ENCODE results near the gene PTTG2. TPM values are rescaled to one million over a fixed set of nuclear protein-coding genes. Genes with fewer than 3 reads are reported as not detected.

PTTG2 gene
- total RNA-seq, 2 donors from 2014 or later: not detected

- peaks cover 50% of the 10 kb centered on the region for H3K4me1 Mint-ChIP-seq
- H3K27me3 Mint-ChIP-seq (ENCODE audit: insufficient read depth): no peaks in the 10 kb centered on the region
- no peak overlapping the region for H3K4me3 Mint-ChIP-seq
These were observed 28.5 kb downstream of the PTTG2 start for GRCh38 chr4:37988670-37989069.

GRCh38 chr4:37989398-37990260 lies 29.4 kb downstream of the PTTG2 start:
- Mint-ChIP-seq H3K27ac (peak overlapping the region; percentile 89), H3K27me3 (ENCODE audit: insufficient read depth) (no peaks in the 10 kb centered on the region), H3K9me3 (no peaks in the 10 kb centered on the region), H3K4me1 (peaks cover 56% of the 10 kb centered on the region), H3K4me3 (no peak overlapping the region), H3K36me3 (ENCODE audit: low read depth) (peaks cover 7% of the 10 kb centered on the region)
- Histone ChIP-seq H3K4me1 (ENCODE audit: control insufficient read depth, insufficient read depth, low read length) (peaks cover 20% of the 10 kb centered on the region), H3K9ac (ENCODE audit: extremely low read depth, low read length, poor library complexity, severe bottlenecking) (no peak overlapping the region), H3K27me3 (ENCODE audit: control insufficient read depth, insufficient read depth, low read length, poor library complexity, severe bottlenecking) (no peaks in the 10 kb centered on the region), H3K36me3 (ENCODE audit: control insufficient read depth, insufficient read depth, low read length) (no peaks in the 10 kb centered on the region), H3K27ac (ENCODE audit: low read depth, low read length) (no peak overlapping the region), H3K9me3 (ENCODE audit: control insufficient read depth, low read length) (no peaks in the 10 kb centered on the region), H3K4me3 (ENCODE audit: low read length) (no peak overlapping the region)
- WGBS, 2 experiments (ENCODE audit: insufficient coverage in 1 of 2, insufficient read length in 1 of 2): 83 to 87% methylated on average over 6 to 8 of the region's 8 CpGs
- TF ChIP-seq CTCF (conservative IDR thresholded peaks at IDR 0.05): no peak
- no peak for DNase-seq

More at GRCh38 chr4:37988670-37989069, 28.5 kb downstream of the PTTG2 start:
- Histone ChIP-seq H3K4me3 (ENCODE audit: low read length) (no peak overlapping the region), H3K4me1 (ENCODE audit: control insufficient read depth, insufficient read depth, low read length) (peaks cover 18% of the 10 kb centered on the region), H3K27me3 (ENCODE audit: control insufficient read depth, insufficient read depth, low read length, poor library complexity, severe bottlenecking) (no peaks in the 10 kb centered on the region), H3K9me3 (ENCODE audit: control insufficient read depth, low read length) (no peaks in the 10 kb centered on the region), H3K36me3 (ENCODE audit: control insufficient read depth, insufficient read depth, low read length) (peaks cover 3% of the 10 kb centered on the region), H3K9ac (ENCODE audit: extremely low read depth, low read length, poor library complexity, severe bottlenecking) (no peak overlapping the region), H3K27ac (ENCODE audit: low read depth, low read length) (no peak overlapping the region)
- DNase-seq: peak; percentile 79
- TF ChIP-seq CTCF (conservative IDR thresholded peaks at IDR 0.05): no peak
- 71 to 81% methylated on average over 5 of the region's 5 CpGs for WGBS, 2 experiments (ENCODE audit: insufficient coverage in 1 of 2, insufficient read length in 1 of 2)
- no peaks in the 10 kb centered on the region for H3K9me3 Mint-ChIP-seq
- H3K36me3 Mint-ChIP-seq (ENCODE audit: low read depth): peaks cover 5% of the 10 kb centered on the region
- peak overlapping the region; percentile 89 for H3K27ac Mint-ChIP-seq

GRCh38 chr4:37990731-37991245 lies 30.6 kb downstream of the PTTG2 start:
- no peaks in the 10 kb centered on the region for H3K27me3 Mint-ChIP-seq (ENCODE audit: insufficient read depth)
- no peak for TF ChIP-seq CTCF (conservative IDR thresholded peaks at IDR 0.05)
- 89 to 93% methylated on average over 3 of the region's 5 CpGs for WGBS, 2 experiments (ENCODE audit: insufficient coverage in 1 of 2, insufficient read length in 1 of 2)
- Histone ChIP-seq H3K9me3 (ENCODE audit: control insufficient read depth, low read length) (no peaks in the 10 kb centered on the region), H3K4me1 (ENCODE audit: control insufficient read depth, insufficient read depth, low read length) (peaks cover 26% of the 10 kb centered on the region), H3K27me3 (ENCODE audit: control insufficient read depth, insufficient read depth, low read length, poor library complexity, severe bottlenecking) (no peaks in the 10 kb centered on the region), H3K27ac (ENCODE audit: low read depth, low read length) (no peak overlapping the region), H3K4me3 (ENCODE audit: low read length) (no peak overlapping the region), H3K36me3 (ENCODE audit: control insufficient read depth, insufficient read depth, low read length) (no peaks in the 10 kb centered on the region), H3K9ac (ENCODE audit: extremely low read depth, low read length, poor library complexity, severe bottlenecking) (no peak overlapping the region)
- H3K9me3 Mint-ChIP-seq: no peaks in the 10 kb centered on the region
- no peak overlapping the region for H3K4me3 Mint-ChIP-seq
- peaks cover 65% of the 10 kb centered on the region for H3K4me1 Mint-ChIP-seq
- peaks cover 7% of the 10 kb centered on the region for H3K36me3 Mint-ChIP-seq (ENCODE audit: low read depth)
- no peak for DNase-seq
- peak overlapping the region; percentile 7 for H3K27ac Mint-ChIP-seq

Measured in endodermal cell (in vitro differentiated cells).